ENCODE measurements around the gene TM7SF3.

TM7SF3 gene

GRCh38 chr12:26928661-26929060 is 85.5 kb downstream of the TM7SF3 start:
- no peak for DNase-seq (ENCODE audit: low read depth)

Measured in amniotic epithelial cell (primary cell).